HG03039 (cell line): ENCODE results near the gene SLC39A10.
"Not testable (repeated sequence)": the region's sequence is repeated elsewhere in the genome, so short reads cannot be mapped to it uniquely, and the experiment has no call there.

ENCODE experiments used
- ATAC-seq: cut with Tn5 transposase; IDR thresholded peaks from one replicate; pipeline ENCODE4 v1.9.1; 2021; ENCODE audit warnings: mild to moderate bottlenecking, moderate library complexity; ENCODE audit not compliant: unreplicated experiment

Gene SLC39A10

DNA sequence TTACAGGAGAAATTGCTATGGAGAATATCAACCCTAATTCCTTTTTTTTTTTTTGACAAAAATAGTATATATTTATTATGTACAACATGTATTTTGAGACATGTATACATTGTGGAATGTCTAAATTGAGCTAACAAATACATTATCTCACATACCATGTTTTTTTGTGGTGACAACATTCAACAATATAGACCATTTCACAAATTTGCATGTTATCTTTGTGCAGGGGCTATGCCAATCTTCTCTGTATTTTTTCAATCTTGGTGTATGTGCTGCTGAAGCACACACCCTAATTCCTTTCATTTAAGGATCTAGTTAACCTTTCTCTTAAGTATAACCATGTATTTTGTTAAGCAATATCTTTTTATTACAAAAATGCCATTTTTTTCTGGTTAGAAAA lies 13.2 kb downstream of the SLC39A10 start:
- ATAC-seq, result no peak

DNA sequence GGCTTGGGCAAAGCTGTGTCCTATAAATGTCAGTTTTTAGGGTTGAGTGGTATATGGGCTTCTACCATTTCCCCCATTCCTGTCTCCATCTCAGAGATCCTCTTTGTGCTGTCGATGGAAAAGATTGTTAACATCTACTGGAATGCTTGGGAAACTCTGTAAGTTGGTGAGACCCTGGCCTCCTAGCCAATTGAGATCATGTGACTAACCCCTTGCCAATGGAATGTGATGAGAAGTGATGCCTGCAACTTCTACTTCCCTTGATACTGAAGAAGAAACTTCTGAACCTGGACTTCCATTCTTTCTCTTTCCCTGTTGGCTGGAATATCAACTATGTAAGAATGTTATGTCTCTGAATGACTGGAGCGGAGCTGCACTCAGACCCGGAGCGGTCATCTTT lies 14.5 kb downstream of the SLC39A10 start:
- ATAC-seq, result no peak

DNA sequence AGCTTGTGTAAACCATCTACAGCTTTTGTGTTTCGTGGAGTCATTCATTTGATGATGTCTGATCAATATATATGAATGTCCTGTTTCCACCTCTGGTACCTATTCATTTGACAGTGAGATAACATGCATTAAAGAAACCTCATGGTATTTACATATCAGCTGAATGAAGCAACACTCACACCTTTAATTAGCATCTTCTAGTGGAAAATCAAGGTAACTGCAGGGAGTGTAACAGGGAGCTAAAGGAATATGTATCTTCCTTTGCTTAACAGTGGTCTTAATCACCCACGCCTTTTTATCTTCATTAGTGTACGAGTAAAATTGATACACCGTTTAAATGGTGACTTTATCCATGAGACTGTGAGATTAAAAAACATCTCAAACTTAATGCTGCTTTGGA lies 15.6 kb downstream of the SLC39A10 start:
- no peak for ATAC-seq

DNA sequence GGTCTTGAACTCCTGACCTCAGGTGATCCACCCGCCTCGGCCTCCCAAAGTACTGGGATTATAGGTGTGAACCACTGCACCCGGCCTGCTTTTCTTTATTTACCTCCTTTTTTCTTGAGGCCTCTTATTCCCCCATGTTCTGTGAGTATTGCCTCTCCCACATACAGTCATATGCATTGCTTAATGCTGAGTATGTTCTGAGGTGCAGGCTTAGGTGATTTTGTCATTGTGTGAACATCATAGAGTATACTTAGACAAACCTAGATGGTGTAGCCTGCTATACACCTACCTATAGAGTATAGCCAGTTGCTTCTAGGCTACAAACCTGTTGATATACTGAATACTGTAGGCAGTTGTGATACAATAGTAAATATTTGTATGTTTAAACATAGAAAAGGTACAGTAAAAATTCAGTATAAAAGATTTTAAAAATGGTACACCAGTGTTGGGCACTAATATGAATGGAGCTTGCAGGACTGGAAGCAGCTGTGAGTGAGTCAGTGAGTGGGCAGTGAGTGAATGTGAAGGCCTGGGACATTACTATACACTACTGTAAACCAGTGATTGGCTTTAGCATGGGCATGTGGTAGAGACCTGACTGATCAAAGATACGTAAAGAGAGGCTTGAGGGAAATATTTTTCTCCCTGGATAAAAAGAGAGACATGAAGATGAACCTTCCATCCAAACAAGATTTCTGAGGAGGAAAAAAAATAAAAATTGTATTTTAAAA lies 17.6 kb downstream of the SLC39A10 start:
- no peak for ATAC-seq

DNA sequence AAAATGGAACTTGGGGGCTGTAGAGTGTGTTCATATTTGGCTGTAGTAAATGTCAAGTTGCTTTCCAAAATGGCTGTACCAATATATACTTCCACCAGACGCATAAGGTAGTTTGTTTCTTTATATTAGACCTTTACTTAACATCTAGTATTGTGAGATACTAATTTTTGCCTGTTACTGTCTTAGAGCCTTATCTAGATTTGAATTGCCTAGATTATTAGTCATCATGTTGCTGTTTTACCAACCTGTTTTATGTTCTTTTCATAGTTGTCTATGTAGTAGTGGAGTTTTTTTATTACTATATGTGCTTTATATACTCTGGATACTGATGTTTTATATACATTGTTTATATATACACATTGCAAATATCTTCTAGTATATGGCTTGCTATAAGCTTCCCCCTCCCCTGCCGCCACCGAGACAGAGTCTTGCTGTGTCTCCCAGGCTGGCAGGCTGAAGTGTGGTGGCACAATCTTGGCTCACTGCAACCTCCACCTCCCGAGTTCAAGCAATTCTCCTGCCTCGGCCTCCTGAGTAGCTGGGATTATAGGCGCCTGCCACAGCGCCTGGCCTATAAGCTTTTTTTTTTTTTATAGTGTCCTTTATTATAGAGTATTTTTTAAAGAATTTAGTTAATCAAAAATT lies 18.9 kb downstream of the SLC39A10 start:
- no peak for ATAC-seq

DNA sequence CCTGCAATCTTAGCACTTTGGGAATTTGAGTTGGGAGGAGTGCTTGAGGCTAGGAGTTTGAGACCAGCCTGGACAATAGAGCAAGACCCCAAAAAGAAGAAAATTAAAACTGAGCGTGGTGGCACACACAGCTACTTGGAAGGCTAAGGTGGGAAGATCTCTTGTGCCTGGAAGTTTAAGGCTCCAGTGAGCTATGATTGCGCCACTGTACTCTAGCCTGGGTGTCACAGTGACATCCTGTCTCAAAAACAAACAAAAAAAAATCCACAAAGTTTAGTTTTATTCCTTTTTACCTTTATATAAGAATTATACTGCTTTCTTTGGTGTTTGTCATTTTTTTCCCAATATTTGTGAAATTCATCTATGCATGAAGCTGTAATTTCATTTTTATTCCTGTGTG lies 20.3 kb downstream of the SLC39A10 start:
- no peak for ATAC-seq

DNA sequence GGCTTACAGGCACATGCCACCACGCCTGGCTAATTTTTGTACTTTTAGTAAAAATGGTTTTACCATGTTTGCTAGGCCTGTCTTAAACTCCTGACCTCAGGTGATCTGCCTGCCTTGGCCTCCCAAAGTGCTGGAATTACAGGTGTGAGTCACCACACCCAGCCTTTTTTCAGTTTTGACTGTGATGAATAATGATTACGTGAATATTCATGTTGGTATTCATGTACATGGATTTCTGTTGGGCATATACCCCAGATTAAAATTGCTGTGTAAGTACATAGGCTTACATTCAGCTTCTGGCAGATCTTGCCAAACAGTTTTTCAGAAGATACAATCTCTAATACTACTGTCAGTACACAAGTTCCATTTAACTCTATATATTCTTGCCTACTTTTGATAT lies 20.9 kb downstream of the SLC39A10 start:
- ATAC-seq, result no peak

DNA sequence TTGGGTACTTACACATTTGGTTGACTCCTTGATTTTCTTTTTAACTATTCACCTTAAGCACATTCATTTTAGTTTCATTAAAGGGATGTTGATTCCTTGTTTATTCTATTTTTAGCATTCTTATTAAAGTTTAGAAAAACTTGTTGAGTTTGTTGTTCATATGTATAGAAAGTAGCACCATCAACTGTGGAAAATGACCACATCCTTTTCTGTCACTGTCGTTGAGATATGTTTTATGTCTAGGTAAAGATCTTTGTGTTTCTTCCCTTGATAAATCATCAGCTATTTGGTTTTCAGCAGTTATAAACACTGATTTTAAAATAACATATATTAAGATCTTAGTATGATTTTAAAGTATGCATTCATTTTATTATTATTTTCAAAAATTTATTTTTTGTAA lies 25.1 kb downstream of the SLC39A10 start:
- ATAC-seq, result no peak

DNA sequence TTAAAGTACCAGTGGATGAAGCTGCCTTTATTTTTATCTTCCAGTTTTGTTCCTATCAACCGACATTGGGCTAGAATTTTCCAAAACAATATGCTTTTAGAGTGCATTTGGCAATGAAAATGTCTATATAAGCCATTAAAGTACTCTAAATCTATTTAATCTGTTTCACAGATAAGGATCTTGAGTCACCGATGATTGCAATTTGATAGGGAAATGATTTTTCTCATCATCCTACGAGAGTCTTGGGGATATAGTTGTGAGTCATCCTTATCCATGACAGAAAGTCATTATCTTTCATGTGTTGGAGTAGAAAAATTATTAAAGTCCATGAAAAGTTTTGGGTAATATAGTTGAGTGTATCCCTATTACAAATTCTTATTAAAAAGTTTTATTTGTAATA lies 26.1 kb downstream of the SLC39A10 start:
- no peak for ATAC-seq

DNA sequence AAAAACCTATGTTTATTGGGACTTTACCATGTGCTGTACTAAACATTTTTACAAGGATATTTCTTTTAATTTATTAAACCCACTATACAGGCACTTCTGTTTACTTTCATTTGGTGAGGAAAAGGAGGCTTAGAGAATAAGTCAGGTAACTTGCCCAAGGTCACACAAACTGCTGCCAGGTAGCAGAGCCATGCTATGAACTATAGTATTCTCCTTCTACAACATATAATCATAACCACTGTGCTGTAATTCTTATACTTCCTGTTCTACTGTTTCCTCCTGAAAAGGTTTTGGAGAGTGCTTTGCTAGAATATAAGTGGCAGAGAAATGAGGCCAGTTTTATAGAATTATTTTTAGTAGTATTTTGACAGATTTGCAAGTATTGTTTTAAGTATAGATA lies 29.5 kb downstream of the SLC39A10 start:
- ATAC-seq, result no peak

DNA sequence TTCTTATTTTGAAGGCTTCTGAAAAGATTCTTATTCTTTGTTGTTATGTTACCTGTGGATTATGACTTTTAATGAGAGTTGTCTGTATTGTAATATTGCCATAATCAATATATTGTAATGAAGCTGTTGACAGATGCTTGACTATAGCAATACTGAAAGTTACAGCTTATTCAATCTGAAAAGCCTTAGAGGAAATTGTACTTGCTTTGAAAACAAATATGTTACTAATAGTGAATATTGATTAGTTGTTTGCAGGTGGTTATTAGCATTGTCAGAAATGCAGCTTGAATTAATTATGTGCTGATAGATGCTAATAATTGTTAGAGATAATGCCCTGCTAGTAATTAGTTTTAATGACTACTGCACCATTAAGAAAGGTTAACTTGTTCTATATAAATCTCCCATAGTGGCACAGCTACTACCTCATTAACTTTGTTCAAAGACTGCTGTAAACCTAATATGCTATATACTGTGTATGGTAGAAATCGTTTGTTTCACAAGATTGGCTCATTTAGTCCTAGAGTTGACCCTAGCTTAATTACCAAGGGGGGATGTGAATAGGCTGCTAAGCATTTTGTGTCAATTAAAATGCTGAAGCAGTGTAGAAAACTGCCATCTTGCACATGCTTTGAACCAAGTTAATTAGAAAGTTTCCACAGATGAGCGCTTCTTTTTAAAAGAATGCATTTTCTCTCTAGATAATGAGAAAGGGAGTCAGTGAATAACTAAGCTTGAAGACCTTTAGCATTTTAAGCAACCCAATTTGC lies 30.5 kb downstream of the SLC39A10 start:
- no peak for ATAC-seq

DNA sequence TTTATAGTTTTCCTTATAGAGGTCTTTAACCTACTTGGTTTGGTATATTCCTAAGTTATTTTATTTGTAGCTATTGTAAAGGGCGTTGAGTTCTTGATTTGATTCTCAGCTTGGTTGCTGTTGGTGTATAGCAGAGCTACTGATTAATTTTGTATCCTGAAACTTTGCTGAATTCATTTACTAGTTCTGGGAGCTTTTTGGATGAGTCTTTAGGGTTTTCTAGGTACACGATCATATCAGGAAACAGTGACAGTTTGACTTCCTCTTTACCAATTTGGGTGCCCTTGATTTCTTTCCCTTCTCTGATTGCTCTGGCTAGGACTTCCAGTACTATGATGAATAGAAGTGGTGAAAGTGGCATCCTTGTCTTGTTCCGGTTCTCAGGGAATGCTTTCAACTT lies 35.5 kb downstream of the SLC39A10 start:
- ATAC-seq, result not testable (repeated sequence)

DNA sequence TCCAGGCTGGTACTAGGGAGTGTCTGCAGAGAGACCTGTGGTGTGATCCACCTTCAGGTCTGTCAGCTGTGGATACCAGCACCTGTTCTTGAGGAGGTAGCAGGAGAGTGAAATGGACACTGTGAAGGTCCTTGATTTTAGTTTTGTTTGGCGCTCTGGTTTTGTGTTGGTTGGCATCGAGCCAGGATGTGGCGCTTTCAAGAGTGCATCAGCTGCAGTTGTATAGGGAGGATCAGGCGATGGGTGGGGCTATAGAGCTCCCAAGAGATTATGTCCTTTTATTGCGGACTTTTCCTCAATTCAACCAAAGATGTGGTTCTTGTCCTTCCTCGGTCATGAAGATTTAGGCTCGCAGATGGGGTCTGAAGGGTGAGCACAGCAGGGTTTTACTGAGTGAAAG lies 37.5 kb downstream of the SLC39A10 start:
- ATAC-seq, result no peak

DNA sequence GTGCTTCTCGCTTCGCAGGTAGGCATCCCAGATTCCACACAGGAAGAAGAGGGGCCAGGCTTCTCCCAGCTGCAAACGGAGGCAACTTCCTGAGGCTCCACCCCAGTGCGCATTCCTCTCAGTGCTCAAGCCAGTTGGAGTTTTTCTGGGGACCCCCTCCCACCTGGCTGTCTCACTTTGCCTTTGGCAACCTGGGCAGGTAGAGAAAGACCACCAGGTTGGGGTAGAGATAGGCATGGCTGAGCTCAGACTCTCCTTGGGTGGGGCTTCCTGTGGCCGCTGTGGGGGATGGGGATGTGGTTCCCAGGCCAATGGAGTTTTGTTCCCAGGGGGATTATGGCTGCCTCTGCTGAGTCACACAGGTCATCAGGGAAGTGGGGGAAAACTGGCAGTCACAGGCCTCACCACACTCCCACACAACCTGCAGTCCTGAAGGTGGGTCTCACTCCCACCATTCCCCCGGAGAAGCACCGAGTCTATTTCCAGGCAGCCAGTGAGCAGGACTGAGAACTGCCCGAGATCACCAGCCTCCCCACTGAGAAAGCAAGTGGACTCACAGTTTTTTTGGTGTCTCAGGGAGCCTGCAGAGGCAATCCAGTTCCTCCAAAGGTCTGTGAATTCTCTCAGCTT lies 38.1 kb downstream of the SLC39A10 start:
- no peak for ATAC-seq

DNA sequence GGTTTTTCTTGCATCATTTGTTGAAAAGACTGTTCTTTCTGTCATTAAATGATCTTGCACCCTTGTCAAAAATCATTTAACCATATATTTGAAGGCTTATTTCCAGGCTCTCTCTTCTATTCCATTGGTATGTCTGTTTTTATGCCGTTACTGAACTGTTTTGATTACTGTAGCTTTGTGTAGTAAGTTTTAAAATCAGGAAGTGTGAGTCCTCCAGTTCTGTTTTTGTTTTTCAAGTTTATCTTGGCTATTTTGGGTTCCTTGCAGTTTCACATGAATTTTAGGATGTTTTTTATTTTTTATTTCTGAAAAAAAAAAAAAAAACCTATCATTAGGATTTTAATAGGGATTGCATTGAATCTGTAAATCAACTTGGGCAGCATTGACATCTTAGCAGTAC lies 39.0 kb downstream of the SLC39A10 start:
- no peak for ATAC-seq

DNA sequence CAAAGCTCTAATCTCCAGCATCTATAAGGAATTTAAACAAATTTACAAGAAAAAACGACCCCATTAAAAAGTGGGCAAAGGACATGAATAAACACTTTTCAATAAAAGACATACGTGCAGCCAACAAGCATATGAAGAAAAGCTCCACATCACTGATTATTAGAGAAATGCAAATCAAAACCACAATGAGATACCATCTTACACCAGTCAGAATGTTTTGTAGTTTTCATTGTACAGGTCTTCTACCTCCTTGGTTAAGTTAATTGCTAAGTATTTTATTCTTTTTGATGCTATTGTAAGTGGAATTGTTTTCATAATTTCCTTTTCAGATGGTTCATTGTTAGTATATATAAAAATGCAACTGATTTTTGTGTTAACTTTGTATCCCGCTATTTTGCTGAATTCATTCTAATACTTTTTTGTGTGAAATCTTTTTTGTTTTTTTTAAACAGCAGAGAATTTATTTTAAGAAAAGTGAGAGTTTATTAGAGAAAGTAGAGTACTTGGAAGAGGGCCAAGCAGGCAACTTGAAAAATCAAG lies 40.7 kb downstream of the SLC39A10 start:
- ATAC-seq, result no peak

DNA sequence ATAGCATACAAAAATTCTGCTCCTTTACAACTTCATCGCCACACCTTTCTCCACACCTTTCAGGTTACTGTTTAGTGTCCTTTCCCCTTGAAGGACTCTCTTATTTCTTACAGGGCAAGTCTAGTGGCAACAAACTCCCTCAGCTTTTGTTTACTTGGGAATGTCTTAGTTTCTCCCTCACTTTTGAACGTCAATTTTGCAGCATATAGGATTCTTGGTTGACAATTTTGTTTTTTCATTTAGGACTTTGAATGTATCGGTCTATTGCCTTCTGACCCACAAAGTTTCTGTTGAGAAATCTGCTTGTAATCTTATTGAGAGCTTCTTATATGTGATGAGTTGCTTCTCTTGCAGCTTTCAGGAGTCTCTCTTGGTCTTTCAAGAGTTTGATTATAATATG lies 43.5 kb downstream of the SLC39A10 start:
- ATAC-seq, result no peak

DNA sequence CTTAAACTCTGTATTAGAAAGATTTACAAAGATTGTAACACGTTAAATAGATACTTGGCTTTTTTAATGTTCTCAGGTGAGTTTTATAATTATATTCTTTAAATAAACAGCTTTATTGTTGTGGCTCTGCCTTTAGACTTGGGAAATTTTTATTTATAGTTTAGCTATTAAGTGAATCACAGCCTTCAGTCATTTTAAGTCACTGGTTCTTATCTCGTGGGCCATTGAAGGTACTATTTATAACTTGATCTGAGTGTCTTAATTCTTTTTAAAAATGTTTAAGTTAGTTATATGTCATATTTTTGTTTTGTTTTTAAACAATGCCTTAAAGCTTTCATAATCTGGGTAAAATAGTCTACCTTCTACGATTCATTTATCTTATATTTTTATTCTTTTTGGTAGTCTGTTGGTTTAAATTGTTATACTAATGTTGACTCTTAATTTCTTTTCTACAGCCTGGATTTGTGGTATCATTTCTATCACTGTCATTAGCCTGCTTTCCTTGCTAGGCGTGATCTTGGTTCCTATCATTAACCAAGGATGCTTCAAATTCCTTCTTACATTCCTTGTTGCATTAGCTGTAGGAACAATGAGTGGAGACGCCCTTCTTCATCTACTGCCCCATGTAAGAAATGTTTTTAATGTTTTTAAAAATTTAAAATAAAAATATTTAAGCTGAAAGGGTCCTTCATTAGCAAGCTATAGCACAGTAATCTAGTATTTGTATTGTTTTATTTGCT lies 49.3 kb downstream of the SLC39A10 start:
- ATAC-seq, result no peak

DNA sequence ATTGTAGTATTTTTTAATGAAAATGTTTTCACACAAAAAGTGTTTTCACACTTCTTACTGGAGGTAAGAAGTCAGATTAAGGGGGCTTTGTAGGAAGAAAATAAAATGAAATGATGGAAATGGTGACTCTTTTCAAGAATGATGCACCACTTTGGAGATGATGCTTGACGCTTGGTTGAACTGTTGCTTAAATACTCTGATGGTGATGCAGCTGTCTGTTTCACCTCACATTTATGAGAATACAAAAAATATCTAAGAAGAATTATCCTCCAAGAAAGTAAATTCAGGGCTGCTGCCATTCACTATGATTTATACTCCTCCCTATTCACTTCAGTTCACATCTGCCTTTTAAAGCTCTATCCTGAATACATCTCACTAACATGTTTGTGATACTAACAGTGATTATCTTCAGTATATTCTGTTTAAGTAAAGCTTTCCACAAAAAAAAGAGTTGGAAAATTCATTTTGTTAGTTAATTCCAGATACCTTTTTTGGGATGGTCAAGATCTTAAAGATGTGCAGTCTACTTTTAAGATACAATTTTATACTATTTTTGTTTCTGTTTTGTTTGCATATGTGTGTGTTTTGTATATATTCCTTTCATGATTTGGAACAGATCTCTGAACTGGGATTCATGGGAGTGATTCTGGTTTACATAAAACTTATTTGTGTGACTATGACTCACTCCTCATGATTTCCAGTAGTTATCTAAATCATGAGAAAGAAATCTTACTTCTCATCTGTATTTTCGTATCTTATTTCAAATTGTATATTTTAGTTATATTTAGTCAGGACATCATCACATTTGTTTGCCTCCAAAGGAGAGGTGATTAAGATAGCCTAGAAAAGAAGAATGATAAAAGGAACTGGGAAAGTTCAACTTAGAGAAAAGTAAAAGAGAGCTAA lies 53.1 kb downstream of the SLC39A10 start:
- no peak for ATAC-seq

DNA sequence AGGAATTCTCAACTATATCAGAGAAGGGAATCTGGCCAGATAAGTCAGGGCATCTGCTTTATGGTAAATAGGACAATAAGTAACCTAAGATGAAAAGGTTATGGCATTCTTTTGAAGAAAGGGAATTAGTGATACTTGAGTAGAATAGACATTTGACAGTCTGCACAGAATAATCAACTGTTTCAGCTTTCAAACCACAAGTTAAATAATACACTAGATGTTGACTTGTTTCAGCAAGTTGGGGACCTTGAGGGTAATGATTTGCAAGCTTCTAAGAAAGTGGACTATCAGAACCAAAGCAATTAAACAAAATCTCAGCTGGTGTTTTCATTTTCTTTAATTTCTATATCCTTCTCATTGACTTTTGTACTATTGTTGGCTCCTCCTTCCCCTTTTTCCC lies 54.5 kb downstream of the SLC39A10 start:
- no peak for ATAC-seq
